HEK293T (cell line): ENCODE results near the gene FSD1L.
A peak's percentile ranks its signal among the peaks of the same experiment; 100 is the strongest.

Source experiments
- CTCF ChIA-PET: fragments of 350-600 bp; formaldehyde crosslinking; extraction: SDS; loops from one replicate; lab custom pipeline; 2021; ENCODE audit warnings: antibody characterized with exemption, inconsistent platforms; lab: Yijun Ruan, JAX
- POLR2A ChIA-PET: fragments of 350-600 bp; formaldehyde crosslinking; extraction: SDS; loops from one replicate; lab custom pipeline; 2020; ENCODE audit warnings: antibody characterized with exemption, inconsistent platforms; lab: Yijun Ruan, JAX
- DNase-seq: peaks from one replicate; pipeline ENCODE4 v3.0.0; 2012; ENCODE audit warnings: mixed read lengths; ENCODE audit errors: extremely low spot score
- ARNT ChIP-seq: fragments of 450-650 bp; IDR thresholded peaks from 2 replicates; pipeline ENCODE4 v1.6.1; 2017; ENCODE audit warnings: mild to moderate bottlenecking
- BHLHE40 ChIP-seq: fragments of 450-650 bp; IDR thresholded peaks from 2 replicates; pipeline ENCODE4 v1.6.1; 2016; ENCODE audit warnings: mild to moderate bottlenecking, moderate library complexity, borderline replicate concordance
- CTBP1 ChIP-seq: fragments of 450-650 bp; IDR thresholded peaks from 2 replicates; pipeline ENCODE4 v1.6.1; 2016; ENCODE audit warnings: borderline replicate concordance
- ELF4 ChIP-seq: fragments of 450-650 bp; IDR thresholded peaks from 2 replicates; pipeline ENCODE4 v1.6.1; 2017; ENCODE audit warnings: antibody characterized with exemption
- FOXA1 ChIP-seq: fragments of 450-650 bp; IDR thresholded peaks from 2 replicates; pipeline ENCODE4 v1.6.1; 2016; ENCODE audit warnings: mild to moderate bottlenecking
- FOXK2 ChIP-seq: fragments of 450-650 bp; IDR thresholded peaks from 2 replicates; pipeline ENCODE4 v1.6.1; 2016; ENCODE audit warnings: mild to moderate bottlenecking
- FOXM1 ChIP-seq: fragments of 450-650 bp; IDR thresholded peaks from 2 replicates; pipeline ENCODE4 v1.6.1; 2017; ENCODE audit warnings: mild to moderate bottlenecking, borderline replicate concordance
- HDGF ChIP-seq: fragments of 450-650 bp; IDR thresholded peaks from 2 replicates; pipeline ENCODE4 v1.6.1; 2017; ENCODE audit warnings: antibody characterized with exemption, borderline replicate concordance
- L3MBTL2 ChIP-seq: fragments of 450-650 bp; conservative IDR thresholded peaks from 2 replicates; pipeline ENCODE4 v1.6.1; 2016; ENCODE audit warnings: mild to moderate bottlenecking
- LEF1 ChIP-seq: fragments of 450-650 bp; IDR thresholded peaks from 2 replicates; pipeline ENCODE4 v1.6.1; 2017; ENCODE audit warnings: mild to moderate bottlenecking, borderline replicate concordance
- NFRKB ChIP-seq: fragments of 450-650 bp; IDR thresholded peaks from 2 replicates; pipeline ENCODE4 v1.6.1; 2016; ENCODE audit warnings: mild to moderate bottlenecking, moderate library complexity
- SP1 ChIP-seq: fragments of 450-650 bp; IDR thresholded peaks from 2 replicates; pipeline ENCODE4 v1.6.1; 2017
- SUZ12 ChIP-seq: fragments of 450-650 bp; IDR thresholded peaks from 2 replicates; pipeline ENCODE4 v1.6.1; 2016; ENCODE audit warnings: mild to moderate bottlenecking
- TARDBP ChIP-seq: fragments of 450-650 bp; IDR thresholded peaks from 2 replicates; pipeline ENCODE4 v1.6.1; 2016
- ZNF384 ChIP-seq: fragments of 450-650 bp; IDR thresholded peaks from 2 replicates; pipeline ENCODE4 v1.6.1; 2016
- TF ChIP-seq, protein P1 (sequence below): fragments of 450-650 bp; IDR thresholded peaks from 2 replicates; pipeline ENCODE4 v1.6.1; 2016

The FSD1L gene

DNA sequence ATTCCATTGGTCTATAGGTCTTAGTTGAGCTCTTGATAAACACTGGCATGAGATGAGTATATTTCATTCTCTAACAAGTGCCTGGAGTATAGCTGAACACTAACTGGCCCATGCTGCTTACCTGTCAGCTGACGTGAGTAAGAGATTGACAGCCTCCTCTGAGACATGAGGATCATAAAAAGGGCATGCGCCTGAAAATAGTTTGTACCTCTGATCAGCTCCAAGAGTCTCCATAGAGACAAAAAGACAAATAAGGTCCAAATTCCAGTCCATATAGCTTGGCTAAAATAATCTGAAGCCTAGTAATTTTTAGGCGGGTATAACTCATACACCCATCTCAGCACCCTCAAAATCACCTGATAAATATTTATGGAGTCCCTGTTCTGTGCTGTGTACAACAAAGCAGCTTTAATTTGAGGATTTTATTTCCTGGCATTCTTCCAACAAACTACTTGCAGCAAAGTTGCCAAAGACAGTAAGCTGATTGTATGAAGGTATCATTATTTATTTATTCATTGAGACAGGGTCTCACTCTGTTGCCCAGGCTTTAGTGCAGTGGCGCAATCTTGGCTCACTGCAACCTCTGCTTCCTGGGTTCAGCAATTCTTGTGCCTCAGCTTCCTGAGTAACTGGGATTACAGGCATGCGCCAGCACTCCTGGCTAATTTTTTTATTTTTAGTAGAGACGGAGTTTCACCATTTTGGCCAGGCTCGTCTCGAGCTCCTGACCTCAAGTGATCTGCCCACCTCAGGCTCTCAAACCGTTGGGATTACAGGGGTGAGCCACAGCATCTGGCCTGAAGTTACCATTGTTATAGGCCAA is 16.2 kb upstream of the FSD1L start:
- ChIA-PET CTCF (interaction anchor here (0.6 kb wide), 1 partner anchor 1737 kb away, joined by 3 read pairs; no protein-coding TSS in a partner anchor), POLR2A (no interaction called here)
- TF ChIP-seq FOXK2 = no peak
- TF ChIP-seq, protein P1, sequence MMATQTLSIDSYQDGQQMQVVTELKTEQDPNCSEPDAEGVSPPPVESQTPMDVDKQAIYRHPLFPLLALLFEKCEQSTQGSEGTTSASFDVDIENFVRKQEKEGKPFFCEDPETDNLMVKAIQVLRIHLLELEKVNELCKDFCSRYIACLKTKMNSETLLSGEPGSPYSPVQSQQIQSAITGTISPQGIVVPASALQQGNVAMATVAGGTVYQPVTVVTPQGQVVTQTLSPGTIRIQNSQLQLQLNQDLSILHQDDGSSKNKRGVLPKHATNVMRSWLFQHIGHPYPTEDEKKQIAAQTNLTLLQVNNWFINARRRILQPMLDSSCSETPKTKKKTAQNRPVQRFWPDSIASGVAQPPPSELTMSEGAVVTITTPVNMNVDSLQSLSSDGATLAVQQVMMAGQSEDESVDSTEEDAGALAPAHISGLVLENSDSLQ = 0 out of 2 replicates have a peak, but pooled peaks have one; percentile 23
- DNase-seq = no peak

DNA sequence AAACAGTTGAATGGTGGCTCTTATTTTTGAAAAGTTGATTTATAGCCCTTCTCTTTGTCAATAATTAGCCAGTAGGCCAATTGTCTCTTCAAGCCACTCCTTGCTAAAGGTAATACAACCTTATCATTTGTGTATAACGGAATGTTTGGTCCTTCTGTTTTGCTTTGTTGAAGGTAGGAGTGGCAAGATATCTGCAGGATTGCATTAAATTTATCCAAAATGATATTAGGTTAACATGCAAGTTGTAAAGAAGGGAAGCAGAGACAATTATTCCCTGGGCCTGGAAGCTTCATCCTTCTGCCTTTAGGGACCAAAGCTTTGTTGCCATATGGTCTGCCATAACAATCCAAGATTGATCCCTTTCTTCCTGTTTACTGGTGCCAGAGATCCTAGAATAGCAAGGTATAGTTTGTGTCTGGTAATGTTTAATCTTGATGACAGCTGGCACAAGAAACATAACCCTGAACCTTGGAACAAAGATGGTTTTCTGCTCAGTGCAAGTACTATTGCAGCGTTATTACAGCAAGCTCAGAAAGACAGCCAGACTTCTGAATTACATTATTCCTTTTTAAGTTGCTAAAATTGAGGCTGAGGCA is 15.5 kb upstream of the FSD1L start:
- DNase-seq = no peak
- POLR2A ChIA-PET = no interaction called here
- TF ChIP-seq FOXA1 = no peak
- no peak for TF ChIP-seq LEF1
- no peak for TF ChIP-seq TARDBP
- no peak for TF ChIP-seq BHLHE40
- no peak for TF ChIP-seq NFRKB
- no peak for TF ChIP-seq FOXK2
- no peak for TF ChIP-seq ELF4
- TF ChIP-seq ZNF384 = no peak
- TF ChIP-seq HDGF = no peak
- no peak for TF ChIP-seq ARNT
- TF ChIP-seq CTBP1 = no peak
- no peak for TF ChIP-seq SUZ12
- no peak for TF ChIP-seq L3MBTL2
- TF ChIP-seq, protein P1 = no peak
- TF ChIP-seq SP1 = no peak
- no peak for TF ChIP-seq FOXM1
- CTCF ChIA-PET = interaction anchor here (0.6 kb wide), 1 partner anchor 1737 kb away, joined by 3 read pairs; no protein-coding TSS in a partner anchor

DNA sequence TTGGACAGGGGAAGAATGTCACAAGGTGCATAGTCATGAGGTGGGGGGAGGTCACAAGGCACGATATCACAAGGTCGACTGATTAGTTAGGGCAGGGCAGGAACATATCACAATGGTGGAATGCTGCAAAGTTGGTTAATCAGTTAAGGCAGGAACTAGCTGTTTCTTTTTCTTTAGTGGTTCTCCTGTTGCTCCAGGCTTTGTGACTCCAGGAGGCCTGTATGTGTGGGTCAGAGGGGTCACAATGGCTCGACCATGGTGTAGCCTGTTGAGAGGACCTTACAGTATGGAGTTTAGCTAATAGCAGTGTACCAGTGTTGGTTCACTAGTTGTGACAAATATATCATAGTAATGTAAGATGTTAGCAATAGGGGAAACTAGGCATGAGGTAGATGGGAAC is 12.4 kb upstream of the FSD1L start:
- ChIA-PET CTCF (no interaction called here), POLR2A (no interaction called here)
- TF ChIP-seq ARNT (no peak), CTBP1 (no peak), ELF4 (no peak), TARDBP (no peak), L3MBTL2 (no peak), HDGF (no peak), ZNF384 (no peak), SUZ12 (no peak), FOXM1 (no peak), LEF1 (no peak), FOXK2 (no peak), FOXA1 (no peak), SP1 (no peak), NFRKB (no peak), BHLHE40 (no peak)
- TF ChIP-seq, protein P1 = no peak
- no peak for DNase-seq

DNA sequence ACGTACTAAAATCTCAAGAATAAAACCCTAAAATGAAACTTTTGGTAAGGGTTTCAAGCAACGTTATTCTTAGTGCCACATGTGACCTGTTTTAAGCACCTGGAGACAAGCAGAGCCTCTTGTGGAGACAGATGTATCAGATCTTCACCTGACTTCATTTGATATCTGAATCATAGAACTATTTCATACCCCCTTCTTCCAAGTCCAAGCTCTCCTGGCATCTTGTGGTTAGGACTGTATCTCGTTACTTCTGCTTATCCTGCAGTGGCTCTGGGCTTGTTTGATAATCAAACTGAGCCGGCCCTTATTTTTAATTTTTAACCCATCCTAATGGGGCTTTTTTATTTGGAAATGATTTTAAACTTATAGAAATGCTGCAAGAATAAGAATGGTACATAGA is 11.1 kb upstream of the FSD1L start:
- DNase-seq = no peak
- ChIA-PET POLR2A (no interaction called here), CTCF (no interaction called here)
- TF ChIP-seq SUZ12 (no peak), FOXA1 (no peak), FOXM1 (no peak), NFRKB (no peak), L3MBTL2 (no peak), SP1 (no peak), ARNT (no peak), LEF1 (no peak), ZNF384 (no peak), CTBP1 (no peak), HDGF (no peak), ELF4 (no peak), TARDBP (no peak), BHLHE40 (no peak), FOXK2 (no peak)
- TF ChIP-seq, protein P1 = no peak

DNA sequence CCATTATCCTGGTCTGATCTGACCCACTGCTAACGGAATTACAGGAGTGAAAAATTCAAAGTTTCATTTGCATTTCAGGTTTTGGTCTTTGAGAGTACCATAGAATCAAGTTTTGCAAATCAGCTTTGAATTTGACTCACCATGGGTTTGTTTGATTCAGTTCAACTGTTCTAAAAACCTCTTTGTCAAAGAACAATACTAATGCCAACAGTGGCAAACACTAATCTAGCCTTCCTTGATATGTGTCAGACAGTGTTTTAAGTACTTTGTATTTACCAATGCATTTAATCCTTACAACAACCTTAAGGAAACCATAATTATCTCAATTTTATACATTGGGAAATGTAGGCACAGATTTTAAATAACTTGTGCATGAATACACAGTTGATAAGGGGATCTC is 10.1 kb upstream of the FSD1L start:
- POLR2A ChIA-PET = no interaction called here
- DNase-seq = no peak
- CTCF ChIA-PET = no interaction called here
- TF ChIP-seq LEF1 (no peak), BHLHE40 (no peak), CTBP1 (no peak), ZNF384 (no peak), HDGF (no peak), FOXA1 (no peak), ARNT (no peak), TARDBP (no peak), ELF4 (no peak), SP1 (no peak), NFRKB (no peak), FOXK2 (no peak), FOXM1 (no peak), SUZ12 (no peak), L3MBTL2 (no peak)
- TF ChIP-seq, protein P1 = no peak
